GM19043 (cell line): Measurements from ENCODE around the gene KCNIP4.
A peak's percentile ranks its signal among the peaks of the same experiment; 100 is the strongest.

Source experiments
- ATAC-seq: cut with Tn5 transposase; IDR thresholded peaks from one replicate; pipeline ENCODE4 v1.9.1; 2021; ENCODE audit warnings: low read depth; ENCODE audit not compliant: unreplicated experiment

Gene KCNIP4

DNA sequence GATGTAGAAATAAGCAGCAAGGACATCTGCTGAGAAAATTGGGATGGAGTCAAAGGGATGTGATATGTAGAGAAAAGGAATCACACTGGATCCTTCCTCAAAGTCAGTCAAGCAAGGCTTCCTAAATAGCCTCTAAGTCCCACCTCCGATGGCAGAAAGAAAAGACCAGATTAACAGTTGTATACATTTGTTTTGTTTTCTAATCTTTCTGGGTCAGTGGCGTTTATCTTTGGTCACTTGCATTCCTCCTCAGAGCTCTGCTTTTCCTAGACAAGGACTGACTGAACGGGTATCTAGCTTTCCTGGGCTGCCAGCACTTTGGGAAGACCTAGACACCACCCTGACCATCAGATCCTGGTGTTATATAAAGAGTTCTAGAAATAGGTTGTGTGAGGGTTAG is 1225.1 kb downstream of the KCNIP4 start:
- no peak for ATAC-seq

DNA sequence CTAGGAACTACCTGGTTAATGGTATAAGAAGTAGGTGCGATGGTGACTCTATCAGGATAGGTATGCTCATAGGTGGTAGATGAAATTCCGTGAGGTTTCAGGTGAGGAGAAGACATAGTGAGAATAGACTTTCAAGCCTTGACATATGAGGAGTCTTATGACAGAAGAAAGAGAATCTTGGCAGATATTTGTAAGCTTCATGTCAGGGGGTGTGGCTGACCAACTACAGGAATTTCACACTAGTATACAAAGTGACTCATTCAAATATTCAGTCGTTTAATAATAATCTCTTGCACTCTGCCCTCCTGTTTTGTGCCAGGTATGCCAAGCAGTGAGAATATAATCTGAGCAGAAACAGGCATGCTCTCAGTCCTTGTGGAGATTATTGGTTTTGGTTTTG is 1225.6 kb downstream of the KCNIP4 start:
- no peak for ATAC-seq

DNA sequence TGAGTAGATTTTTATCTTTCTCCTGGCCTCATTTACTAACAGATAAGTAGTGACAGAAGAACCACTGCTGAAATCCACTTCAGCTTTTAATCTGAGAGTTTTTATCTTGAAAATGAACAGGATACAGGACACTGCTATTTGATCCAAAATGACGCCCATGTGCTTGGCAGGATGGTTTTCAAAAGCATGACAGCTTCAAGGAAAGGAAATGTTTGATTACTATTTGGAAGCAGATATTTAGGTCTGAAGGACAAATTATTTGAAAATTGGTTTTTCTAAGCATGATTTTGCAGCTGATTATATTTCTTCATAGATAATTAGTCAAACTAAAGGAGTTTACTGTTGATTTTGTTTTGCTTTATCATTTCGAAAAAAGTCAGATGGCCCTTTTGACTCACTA is 1237.2 kb downstream of the KCNIP4 start:
- no peak for ATAC-seq

DNA sequence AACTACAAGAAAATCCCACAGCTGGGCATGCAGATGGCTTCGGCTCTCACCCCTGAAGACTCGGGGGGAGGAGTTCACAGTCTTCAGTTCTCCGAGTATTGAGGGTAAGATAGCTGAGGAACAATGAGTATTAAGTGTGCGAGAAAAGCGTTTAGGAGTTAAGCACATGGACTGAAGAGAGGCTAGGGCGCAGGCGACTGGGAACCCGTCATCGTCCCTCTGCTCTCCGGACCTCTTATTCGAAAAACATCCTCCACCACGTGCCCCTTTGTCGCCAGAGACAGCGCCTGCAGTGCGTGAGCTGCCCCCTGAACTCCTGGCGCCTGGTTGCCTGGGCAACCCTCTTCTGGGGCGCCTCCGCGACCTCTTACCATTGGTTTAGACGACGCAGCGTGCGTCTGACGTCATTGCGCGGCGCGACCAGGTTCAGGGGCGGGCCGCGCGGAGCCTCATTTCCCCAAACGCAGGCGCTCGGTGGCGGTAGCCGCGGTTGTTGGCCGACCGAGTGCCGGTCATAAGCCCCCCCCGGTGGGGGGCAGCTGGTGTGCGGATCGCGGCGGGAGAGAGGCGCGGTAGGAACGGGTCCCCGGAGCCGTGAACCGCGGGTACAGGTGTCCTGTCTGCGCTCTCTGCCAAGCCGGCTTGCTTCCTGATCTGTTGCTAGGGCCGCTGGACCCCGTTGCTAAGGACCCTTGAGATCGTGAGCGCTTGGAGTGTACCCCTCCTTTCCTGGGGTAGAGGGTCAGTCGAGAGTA is 1248.4 kb downstream of the KCNIP4 start, which contains the start of gene PACRGL:
Gene PACRGL, plus strand, starts transcription at position 452 of the 755 bp plus-strand sequence. CDS start 4,024 bp downstream, outside the sequence.
- ATAC-seq, result peak; percentile 99

DNA sequence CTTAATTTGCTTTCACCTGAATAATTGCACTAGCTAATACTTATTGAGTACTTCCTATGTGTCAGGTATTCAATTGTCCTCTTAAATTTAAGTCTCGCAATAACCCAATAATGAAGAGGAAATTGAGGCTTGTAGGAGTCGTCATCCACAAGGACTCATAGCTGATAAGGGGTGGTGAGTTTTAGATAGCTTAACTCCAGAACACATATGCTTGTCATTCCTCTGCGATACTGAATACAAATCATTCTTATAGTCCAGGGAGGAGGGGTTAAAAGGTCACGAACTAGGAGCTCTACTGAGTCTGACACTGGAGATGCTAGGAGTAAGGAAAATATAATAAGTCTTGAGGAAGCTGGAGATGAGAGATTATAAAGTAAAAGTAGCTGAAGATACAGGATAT is 1249.8 kb downstream of the KCNIP4 start:
- ATAC-seq, result no peak

DNA sequence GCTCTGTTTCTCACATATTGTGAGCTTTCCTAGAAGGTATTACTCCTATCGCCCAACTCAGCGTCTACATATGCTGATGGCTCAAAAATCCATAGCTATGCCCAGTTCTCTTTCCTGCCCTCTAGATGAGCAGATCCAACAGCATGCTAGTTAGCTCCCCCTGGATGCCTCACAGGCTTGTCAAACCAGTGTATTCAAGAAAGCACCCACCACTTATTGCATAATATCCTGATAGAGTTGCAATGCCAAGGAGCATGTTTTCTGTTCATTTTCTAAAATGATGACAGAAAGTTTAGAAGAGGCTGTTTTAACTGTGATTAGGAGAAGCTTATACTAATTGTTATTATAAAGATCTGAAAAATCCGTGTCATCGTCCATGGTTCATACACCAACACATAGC is 1250.2 kb downstream of the KCNIP4 start:
- no peak for ATAC-seq

DNA sequence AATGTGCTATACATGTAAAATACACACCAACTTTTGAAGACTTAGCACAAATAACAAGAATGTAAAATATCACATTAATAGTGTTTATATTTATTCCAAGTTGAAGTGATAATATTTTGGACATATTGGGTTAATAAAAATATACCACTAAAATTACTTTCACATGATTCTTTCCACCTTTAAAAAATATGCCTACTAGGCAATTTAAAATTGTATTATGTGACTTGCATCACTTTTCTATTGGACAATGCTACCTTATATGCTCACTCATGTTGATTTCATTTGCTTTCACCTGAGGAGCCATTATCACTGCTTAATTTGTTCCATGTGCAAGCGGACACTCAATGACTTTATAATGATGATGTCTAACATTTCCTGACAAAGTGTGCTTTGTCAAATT is 1251.8 kb downstream of the KCNIP4 start:
- ATAC-seq, result no peak

DNA sequence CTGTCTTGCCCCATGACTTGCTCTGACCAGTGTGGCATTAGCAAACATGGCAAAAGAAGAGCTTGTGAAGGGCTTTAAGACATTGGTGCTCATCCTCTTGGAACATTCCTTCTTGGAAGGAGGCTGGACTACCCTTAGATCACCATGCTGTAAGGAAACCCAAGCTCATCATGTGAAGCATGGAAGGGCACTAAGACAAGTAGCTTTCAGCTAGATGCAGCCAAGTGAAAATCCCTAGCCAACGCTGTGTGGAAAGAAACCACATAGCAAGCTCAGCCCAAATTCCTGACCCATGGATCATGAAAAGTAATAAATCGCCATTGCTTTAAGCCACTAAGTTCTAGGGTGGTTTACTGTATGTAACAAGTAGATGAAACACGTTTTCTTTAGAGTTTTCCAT is 1260.7 kb downstream of the KCNIP4 start:
- ATAC-seq, result no peak

DNA sequence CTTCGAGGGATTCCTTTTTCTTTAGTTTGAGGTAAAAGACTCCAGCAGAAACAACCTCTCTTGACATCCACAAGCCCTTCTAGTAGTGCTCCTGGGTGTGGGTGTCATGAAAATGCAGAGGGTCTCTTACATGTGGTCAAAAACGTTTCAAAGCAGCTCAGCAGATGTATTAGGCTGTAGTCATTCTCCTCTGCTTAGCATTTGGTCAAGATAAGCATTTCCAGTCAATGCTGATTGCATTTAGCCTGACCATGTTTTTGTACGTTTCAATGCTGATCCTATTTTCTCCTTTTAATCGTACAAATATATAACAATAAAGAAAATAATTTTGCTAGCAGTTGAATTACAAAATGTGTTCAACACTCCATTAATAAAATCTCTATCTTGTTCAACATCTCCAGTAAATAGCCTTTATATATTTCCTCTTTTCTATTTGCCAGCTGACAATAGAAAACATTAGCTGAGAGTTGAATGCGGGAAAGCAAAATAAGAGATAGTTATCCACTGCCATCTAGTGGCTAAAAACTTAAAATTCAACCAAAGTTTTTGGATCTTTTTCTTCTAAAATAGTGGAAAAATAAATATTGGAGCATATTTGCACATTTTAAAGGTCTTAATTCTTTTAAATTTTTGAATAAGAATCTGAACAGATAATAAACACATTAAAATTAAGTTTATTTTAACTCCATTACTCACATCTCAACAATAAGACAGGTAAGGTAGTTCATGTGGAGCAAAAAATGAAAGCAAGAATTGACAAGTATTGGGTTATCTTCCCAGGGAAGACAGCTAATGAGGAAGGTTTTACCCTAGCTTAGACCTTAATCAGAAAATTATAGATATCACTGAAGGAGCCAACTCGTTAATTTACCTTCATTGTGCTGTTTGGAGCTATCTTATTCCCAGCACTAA is 1263.5 kb downstream of the KCNIP4 start:
- no peak for ATAC-seq

DNA sequence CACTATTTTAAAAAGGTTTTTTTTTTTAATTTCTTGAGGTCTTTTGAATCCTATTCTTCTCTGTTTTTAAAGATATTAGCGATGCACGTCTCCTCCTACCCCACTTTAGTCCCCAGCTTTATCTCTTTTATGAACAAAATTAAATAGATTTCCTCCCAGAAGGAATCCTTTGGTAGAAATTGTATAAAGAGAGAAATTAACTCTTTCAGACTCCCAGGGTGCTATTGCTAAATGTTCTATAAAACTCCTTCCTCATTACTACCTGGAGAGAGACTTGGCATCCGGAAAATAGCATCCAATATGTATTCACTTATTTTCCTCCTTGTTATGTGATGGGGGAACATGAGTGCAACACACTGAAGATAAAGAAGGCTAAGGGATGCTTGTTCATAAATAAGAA is 1264.8 kb downstream of the KCNIP4 start:
- no peak for ATAC-seq

DNA sequence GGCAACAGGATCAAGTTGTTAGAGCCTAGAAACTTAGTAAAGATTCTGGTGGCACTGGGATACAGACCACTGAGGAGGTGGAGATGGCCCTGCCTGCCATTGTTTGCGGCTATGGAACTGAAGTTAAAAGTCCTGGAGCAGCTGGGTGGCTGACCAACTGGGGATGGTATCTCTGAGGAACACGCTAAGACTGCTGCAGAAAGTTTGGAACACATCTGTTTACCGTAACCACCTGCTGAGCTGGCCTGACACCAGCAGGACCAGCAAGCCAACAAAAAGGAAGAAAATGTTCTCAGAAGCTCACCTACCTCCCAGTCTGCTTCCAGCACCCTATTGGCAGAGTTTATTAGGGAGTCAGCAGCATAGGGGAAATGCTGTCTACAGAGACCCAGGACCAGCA is 1265.7 kb downstream of the KCNIP4 start:
- no peak for ATAC-seq

DNA sequence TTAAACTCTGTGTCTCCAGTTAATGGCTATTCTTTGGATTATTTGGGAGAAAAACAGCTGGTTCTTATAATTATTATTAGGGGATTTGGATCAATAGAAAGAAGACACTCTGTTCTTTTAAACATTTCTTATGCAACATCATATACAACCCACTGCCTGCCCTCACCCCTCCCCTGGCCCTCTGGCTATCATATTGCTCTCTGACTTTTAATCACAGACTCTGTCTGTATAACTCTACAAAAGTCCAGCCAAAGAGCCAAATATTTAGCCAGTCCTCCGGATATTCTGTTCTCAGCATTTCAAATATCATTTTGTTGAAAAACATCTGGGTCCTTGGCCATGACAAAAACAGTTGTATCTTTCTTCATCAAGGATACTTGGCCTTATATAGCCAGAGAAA is 1267.3 kb downstream of the KCNIP4 start:
- ATAC-seq, result no peak

DNA sequence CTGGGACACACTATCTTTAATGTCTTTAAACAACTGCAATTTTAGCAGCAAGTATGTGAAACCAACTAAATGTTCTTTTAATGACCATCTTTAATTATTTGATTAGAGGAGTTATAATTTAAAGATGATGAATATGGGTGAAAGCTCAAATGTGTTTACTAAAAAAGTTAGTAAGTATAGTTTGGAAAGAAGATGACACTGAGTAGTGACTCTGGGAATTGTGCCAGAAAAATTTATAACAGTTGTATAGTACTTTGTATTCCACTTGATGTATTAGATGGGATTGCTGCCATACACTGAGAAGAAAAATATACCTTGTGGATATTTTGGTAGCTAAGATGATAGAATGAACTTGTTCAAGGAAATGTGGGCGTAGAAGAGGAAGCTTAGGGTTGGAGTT is 1267.8 kb downstream of the KCNIP4 start:
- ATAC-seq, result no peak

DNA sequence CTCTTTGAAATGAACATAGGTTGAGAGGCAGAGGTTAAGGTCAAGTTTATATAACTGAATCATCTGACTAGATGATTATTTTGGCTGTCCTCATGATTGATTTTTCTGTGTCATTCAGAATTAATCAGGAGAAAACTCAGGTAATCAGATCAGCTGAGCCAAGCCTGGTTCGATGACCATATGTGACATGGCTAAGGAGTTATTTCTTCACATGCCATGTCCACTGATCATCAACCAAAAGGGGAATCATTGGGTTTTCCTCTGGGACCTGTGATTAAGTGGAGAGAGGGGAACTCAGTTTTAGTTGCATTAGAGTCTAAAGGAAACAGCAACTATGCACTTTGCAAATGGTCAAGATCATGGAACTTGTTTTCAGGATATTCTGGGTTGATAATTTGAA is 1268.6 kb downstream of the KCNIP4 start:
- ATAC-seq, result no peak
